H1 (cell line): ENCODE data around the gene DNA2. TPM values are rescaled to one million over a fixed set of nuclear protein-coding genes. Genes with fewer than 3 reads are reported as not detected.

Source experiments
- ASH2L ChIP-seq: fragments of 200-600, 300-600 bp; sonication (generic); IDR thresholded peaks from one replicate; pipeline ENCODE4 v1.7.1; 2017; ENCODE audit warnings: low read length
- BACH1 ChIP-seq: IDR thresholded peaks from 2 replicates; pipeline ENCODE4 v1.6.1; 2012; ENCODE audit warnings: low read length, improper control_type of control experiment
- BRCA1 ChIP-seq: IDR thresholded peaks from 2 replicates; pipeline ENCODE4 v1.6.1; 2012; ENCODE audit warnings: low read depth, low read length, improper control_type of control experiment
- CBX8 ChIP-seq: fragments of 300-800, 300-1000 bp; sonication (generic); IDR thresholded peaks from 2 replicates; pipeline ENCODE4 v1.7.1; 2016; ENCODE audit warnings: low read depth, low read length, borderline replicate concordance
- CTCF ChIP-seq, 3 experiments: IDR thresholded peaks; 1 replicate in 2 of 3; 2 replicates in 1 of 3; pipeline versions ENCODE4 v1.5.1 to v1.6.1; 2011; ENCODE audit warnings: low read length in 3 of 3, mild to moderate bottlenecking in 3 of 3, inconsistent platforms in 2 of 3, low read depth in 1 of 3, moderate library complexity in 1 of 3; ENCODE audit not compliant: insufficient read depth in 1 of 3; ENCODE audit errors: control extremely low read depth in 1 of 3
- EGR1 ChIP-seq: IDR thresholded peaks from 2 replicates; pipeline ENCODE4 v1.6.1; 2011; ENCODE audit warnings: low read depth, low read length, borderline replicate concordance
- GTF2F1 ChIP-seq: IDR thresholded peaks from 2 replicates; pipeline ENCODE4 v1.6.1; 2012; ENCODE audit warnings: low read depth, low read length, improper control_type of control experiment, borderline replicate concordance
- JUN ChIP-seq: IDR thresholded peaks from 2 replicates; pipeline ENCODE4 v1.6.1; 2011; ENCODE audit warnings: low read depth, mild to moderate bottlenecking, improper control_type of control experiment, low read length
- KDM1A ChIP-seq: fragments of 200-600, 300-600 bp; sonication (generic); IDR thresholded peaks from 2 replicates; pipeline ENCODE4 v1.7.1; 2016; ENCODE audit warnings: mild to moderate bottlenecking, low read length, borderline replicate concordance
- MAFK ChIP-seq: IDR thresholded peaks from 2 replicates; pipeline ENCODE4 v1.6.1; 2012; ENCODE audit warnings: low read depth, mild to moderate bottlenecking, improper control_type of control experiment, low read length
- RNF2 ChIP-seq: fragments of 200-900, 300-1000 bp; sonication (generic); IDR thresholded peaks from 2 replicates; pipeline ENCODE4 v1.7.1; 2016; ENCODE audit warnings: borderline replicate concordance, low read depth, mild to moderate bottlenecking, antibody characterized with exemption, low read length; ENCODE audit not compliant: poor library complexity, severe bottlenecking; ENCODE audit errors: missing control alignments
- RXRA ChIP-seq: IDR thresholded peaks from 2 replicates; pipeline ENCODE4 v1.6.1; 2011; ENCODE audit warnings: low read depth, mild to moderate bottlenecking, low read length, moderate library complexity; ENCODE audit not compliant: insufficient read depth
- SIN3A ChIP-seq, 2 experiments: IDR thresholded peaks in 1 of 2; conservative IDR thresholded peaks in 1 of 2; 2 replicates each; pipeline ENCODE4 v1.6.1; 2011 to 2012; ENCODE audit warnings: low read length in 2 of 2, improper control_type of control experiment in 1 of 2, low read depth in 1 of 2, mild to moderate bottlenecking in 1 of 2
- SIX5 ChIP-seq: IDR thresholded peaks from 2 replicates; pipeline ENCODE4 v1.6.1; 2011; ENCODE audit warnings: mild to moderate bottlenecking, low read depth, low read length
- SP4 ChIP-seq: IDR thresholded peaks from 2 replicates; pipeline ENCODE4 v1.6.1; 2012; ENCODE audit warnings: low read length, inconsistent platforms
- SUZ12 ChIP-seq: fragments of 200-600 bp; sonication (generic); IDR thresholded peaks from 2 replicates; pipeline ENCODE4 v1.6.1; 2012; ENCODE audit warnings: mild to moderate bottlenecking, inconsistent platforms, low read length, moderate library complexity, mixed read lengths
- TAF7 ChIP-seq: optimal IDR thresholded peaks from 2 replicates; pipeline ENCODE3; 2011; ENCODE audit warnings: low read depth, mild to moderate bottlenecking, inconsistent platforms, low read length, moderate library complexity, borderline replicate concordance
- TCF12 ChIP-seq: IDR thresholded peaks from 2 replicates; pipeline ENCODE4 v1.6.1; 2011; ENCODE audit warnings: low read depth, mild to moderate bottlenecking, low read length
- YY1 ChIP-seq: IDR thresholded peaks from 2 replicates; pipeline ENCODE4 v1.6.1; 2011; ENCODE audit warnings: low read depth, mild to moderate bottlenecking, low read length
- ZNF274 ChIP-seq: IDR thresholded peaks from 2 replicates; pipeline ENCODE4 v1.7.0; 2012; ENCODE audit warnings: low read length, borderline replicate concordance; ENCODE audit errors: extremely low read depth
- polyA plus RNA-seq, 7 experiments: library from polyadenylated mRNA; depleted of rRNA in 3 of 7; stranded (reverse) in 5 of 7; unstranded in 2 of 7; fragments of >200 nt in 5 of 7; fragments of 200-250 nt in 2 of 7; gene quantifications; 1 replicate in 5 of 7; 2 replicates in 1 of 7; 4 replicates in 1 of 7; pipeline versions ENCODE4 v1.2.1 to v1.2.3, GENCODE V29; 2011 to 2013; ENCODE audit warnings: missing spikeins in 2 of 7, mixed read lengths in 2 of 7
- total RNA-seq: library from RNA; stranded (reverse); fragmentation: NEBNext Ultra II Directional; extraction: Animal tissue kit (Norgen Biotek cat#: 25700); gene quantifications from 2 replicates; pipeline ENCODE4 v1.2.1, GENCODE V29; 2021
- TF ChIP-seq, protein P1 (sequence below): IDR thresholded peaks from 2 replicates; pipeline ENCODE4 v1.6.1; 2011; ENCODE audit warnings: low read length, improper control_type of control experiment

Gene DNA2
- total and polyA plus RNA-seq, 2 of the 8 experiments (the other 6 are each of a cell fraction or from before 2014, with no cell fraction given): 16.0 to 57.9 TPM

DNA sequence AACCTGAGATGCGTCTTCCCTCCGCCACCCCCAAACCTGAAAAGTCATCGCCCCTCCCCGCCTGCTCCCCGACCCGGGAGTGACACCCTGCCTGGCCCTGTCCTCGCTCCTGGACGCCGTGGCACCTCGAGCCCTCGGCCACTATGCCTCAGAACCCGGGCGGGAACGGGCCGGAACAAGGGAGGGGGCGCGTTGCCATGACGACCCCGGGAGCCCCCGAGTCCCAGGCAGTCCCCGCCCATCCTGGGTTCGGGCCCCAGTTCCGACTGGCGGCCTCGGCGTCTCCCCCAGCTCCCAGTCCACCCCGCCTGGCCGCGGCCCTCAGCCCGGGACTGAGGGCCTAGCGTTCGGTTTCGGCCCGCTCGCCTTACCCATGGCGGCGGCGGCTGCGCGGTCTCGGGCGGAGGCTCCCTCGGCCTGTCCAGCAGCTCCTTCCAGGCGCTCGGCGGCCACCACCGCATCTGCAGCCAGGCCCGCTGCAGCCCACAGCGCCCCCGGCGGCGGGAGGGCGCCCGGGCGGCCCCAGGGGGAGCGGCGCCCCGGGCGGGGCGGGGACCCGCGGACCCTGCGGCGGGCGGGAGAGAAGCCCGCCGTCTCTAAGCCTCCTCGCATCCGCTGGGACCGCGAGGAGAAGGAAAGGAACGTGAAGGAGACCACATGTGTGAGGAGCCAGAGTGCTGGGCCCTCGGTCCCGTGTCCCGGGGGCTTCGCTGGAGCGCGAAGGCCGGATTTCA is 64.8 kb downstream of the DNA2 start, which contains the start of gene RUFY2 (continued):
- TF ChIP-seq BRCA1 (no peak), MAFK (no peak), TCF12 (no peak), CTCF (IDR thresholded peaks at IDR 0.05; ENCODE audit: control extremely low read depth in 1 of 3, insufficient read depth in 1 of 3, low read depth in 1 of 3, low read length in 3 of 3) (peak; percentile 77 to 90 (median 83)), EGR1 (peak; percentile 67; the same call in 1 of the 2 replicates), ZNF274 (no peak), KDM1A (no peak), CBX8 (no peak), ASH2L (peak; percentile 76), SP4 (no peak), YY1 (peak; percentile 76), BACH1 (no peak), JUN (no peak), TAF7 (no peak), RXRA (no peak), GTF2F1 (no peak), SUZ12 (no peak), SIX5 (no peak), RNF2 (no peak), SIN3A (conservative IDR thresholded peaks at IDR 0.05 in 1 of 2, IDR thresholded peaks at IDR 0.05 in 1 of 2; ENCODE audit: low read depth in 1 of 2, low read length in 2 of 2) (peak; percentile 27 to 59; a peak in 2 of 4 replicates)
- TF ChIP-seq, protein P1, sequence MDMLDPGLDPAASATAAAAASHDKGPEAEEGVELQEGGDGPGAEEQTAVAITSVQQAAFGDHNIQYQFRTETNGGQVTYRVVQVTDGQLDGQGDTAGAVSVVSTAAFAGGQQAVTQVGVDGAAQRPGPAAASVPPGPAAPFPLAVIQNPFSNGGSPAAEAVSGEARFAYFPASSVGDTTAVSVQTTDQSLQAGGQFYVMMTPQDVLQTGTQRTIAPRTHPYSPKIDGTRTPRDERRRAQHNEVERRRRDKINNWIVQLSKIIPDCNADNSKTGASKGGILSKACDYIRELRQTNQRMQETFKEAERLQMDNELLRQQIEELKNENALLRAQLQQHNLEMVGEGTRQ: no peak
